Measurements from ENCODE around the gene CDC42EP4. TPM values are rescaled to one million over a fixed set of nuclear protein-coding genes. Genes with fewer than 3 reads are reported as not detected.

The CDC42EP4 gene
- total RNA-seq, 1 experiment from 2014 or later, result 25.8 TPM

DNA sequence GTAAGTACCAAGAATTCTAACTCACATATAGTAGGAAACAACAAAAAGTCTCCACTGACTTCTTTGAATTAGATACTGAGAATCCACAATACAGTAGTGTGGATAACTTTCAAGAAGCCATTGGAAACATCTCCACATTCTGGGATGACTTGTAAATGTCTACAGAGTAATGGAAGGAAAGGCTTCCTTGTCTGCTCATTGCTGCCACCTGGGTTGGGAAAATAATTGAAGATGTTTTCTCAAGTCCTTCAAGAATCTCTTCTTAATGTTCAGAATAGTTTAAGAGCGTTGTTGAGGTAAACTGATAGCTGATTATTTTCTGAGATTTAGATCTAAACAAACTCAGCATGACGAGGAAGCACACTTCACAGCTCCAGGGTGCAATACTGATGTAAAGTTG lies 64.1 kb downstream of the CDC42EP4 start:
- POLR2A ChIA-PET, result no interaction called here
- intact Hi-C loops (cut with micrococcal nuclease; ENCODE audit: unreplicated experiment), result no loop called here

DNA sequence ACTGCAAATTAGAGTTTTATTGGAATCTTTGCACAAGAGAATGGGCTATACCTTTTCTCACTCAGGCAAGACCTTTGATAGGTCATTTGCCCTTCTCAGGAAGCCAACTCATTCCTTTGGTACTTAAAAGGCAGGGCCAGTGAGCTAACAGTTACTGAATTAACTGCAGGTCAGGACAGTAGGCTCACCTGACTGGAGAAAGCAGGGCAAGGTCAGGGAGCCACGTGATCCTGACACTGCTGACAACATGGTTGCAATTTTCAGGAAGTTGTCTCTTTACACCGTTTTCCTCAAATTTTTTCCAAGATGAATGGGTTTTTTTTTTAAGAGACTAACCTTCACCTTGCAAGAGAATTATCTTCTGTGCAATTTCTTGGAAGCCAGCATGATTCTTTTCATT lies 71.2 kb downstream of the CDC42EP4 start:
- H3K27me3 Mint-ChIP-seq (ENCODE audit: insufficient read depth, unreplicated experiment), result no peaks in the 10 kb centered on the region
- H3K36me3 Mint-ChIP-seq (ENCODE audit: insufficient read depth, unreplicated experiment), result peaks cover 43% of the 10 kb centered on the region
- POLR2A ChIA-PET, result no interaction called here
- DNase-seq, result no peak
- no peaks in the 10 kb centered on the region for H3K9me3 ChIP-seq
- intact Hi-C loops (cut with micrococcal nuclease; ENCODE audit: unreplicated experiment), result no loop called here
- peaks cover 1% of the 10 kb centered on the region for H3K36me3 ChIP-seq (ENCODE audit: control insufficient read depth, insufficient read depth, low read length)
- H3K27ac Mint-ChIP-seq (ENCODE audit: unreplicated experiment), result no peak overlapping the region
- no peaks in the 10 kb centered on the region for H3K4me1 Mint-ChIP-seq (ENCODE audit: low read depth, unreplicated experiment)
- no peak overlapping the region for H3K4me3 ChIP-seq (ENCODE audit: low read depth, low read length)
- no peak overlapping the region for H3K4me3 Mint-ChIP-seq (ENCODE audit: unreplicated experiment)
- BruUV-seq (replicated peaks), result no TSS peak
- H3K27me3 ChIP-seq (replicated peaks; ENCODE audit: control insufficient read depth, insufficient read depth, low read length), result no peaks in the 10 kb centered on the region
- no peaks in the 10 kb centered on the region for H3K9me3 Mint-ChIP-seq (ENCODE audit: unreplicated experiment)
- H3K4me1 ChIP-seq, result no peaks in the 10 kb centered on the region
- CTCF ChIA-PET, result no interaction called here
- TF ChIP-seq, protein P1, sequence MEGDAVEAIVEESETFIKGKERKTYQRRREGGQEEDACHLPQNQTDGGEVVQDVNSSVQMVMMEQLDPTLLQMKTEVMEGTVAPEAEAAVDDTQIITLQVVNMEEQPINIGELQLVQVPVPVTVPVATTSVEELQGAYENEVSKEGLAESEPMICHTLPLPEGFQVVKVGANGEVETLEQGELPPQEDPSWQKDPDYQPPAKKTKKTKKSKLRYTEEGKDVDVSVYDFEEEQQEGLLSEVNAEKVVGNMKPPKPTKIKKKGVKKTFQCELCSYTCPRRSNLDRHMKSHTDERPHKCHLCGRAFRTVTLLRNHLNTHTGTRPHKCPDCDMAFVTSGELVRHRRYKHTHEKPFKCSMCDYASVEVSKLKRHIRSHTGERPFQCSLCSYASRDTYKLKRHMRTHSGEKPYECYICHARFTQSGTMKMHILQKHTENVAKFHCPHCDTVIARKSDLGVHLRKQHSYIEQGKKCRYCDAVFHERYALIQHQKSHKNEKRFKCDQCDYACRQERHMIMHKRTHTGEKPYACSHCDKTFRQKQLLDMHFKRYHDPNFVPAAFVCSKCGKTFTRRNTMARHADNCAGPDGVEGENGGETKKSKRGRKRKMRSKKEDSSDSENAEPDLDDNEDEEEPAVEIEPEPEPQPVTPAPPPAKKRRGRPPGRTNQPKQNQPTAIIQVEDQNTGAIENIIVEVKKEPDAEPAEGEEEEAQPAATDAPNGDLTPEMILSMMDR (IDR thresholded peaks at IDR 0.05; ENCODE audit: insufficient read depth in 1 of 2, low read depth in 1 of 2, low read length in 1 of 2, severe bottlenecking in 1 of 2, unreplicated experiment in 1 of 2), result no peak

More for the DNA sequence above, 64.1 kb downstream of the CDC42EP4 start:
- Mint-ChIP-seq H3K27me3 (ENCODE audit: insufficient read depth, unreplicated experiment) (no peaks in the 10 kb centered on the region), H3K4me3 (ENCODE audit: unreplicated experiment) (no peak overlapping the region), H3K36me3 (ENCODE audit: insufficient read depth, unreplicated experiment) (peaks cover 16% of the 10 kb centered on the region), H3K9me3 (ENCODE audit: unreplicated experiment) (no peaks in the 10 kb centered on the region), H3K4me1 (ENCODE audit: low read depth, unreplicated experiment) (no peaks in the 10 kb centered on the region), H3K27ac (ENCODE audit: unreplicated experiment) (no peak overlapping the region)
- BruUV-seq (replicated peaks), result no TSS peak
- no peaks in the 10 kb centered on the region for H3K4me1 ChIP-seq
- DNase-seq, result no peak
- H3K4me3 ChIP-seq (ENCODE audit: low read depth, low read length), result no peak overlapping the region
- CTCF ChIA-PET, result interaction anchor here (0.5 kb wide), 1 partner anchor 520 kb away, joined by 5 read pairs; no protein-coding TSS in a partner anchor
- H3K27me3 ChIP-seq (replicated peaks; ENCODE audit: control insufficient read depth, insufficient read depth, low read length), result no peaks in the 10 kb centered on the region
- TF ChIP-seq, protein P1 (IDR thresholded peaks at IDR 0.05; ENCODE audit: insufficient read depth in 1 of 2, low read depth in 1 of 2, low read length in 1 of 2, severe bottlenecking in 1 of 2, unreplicated experiment in 1 of 2), result peak in 1 of 2 experiments; percentile 4
- no peaks in the 10 kb centered on the region for H3K36me3 ChIP-seq (ENCODE audit: control insufficient read depth, insufficient read depth, low read length)
- H3K9me3 ChIP-seq, result no peaks in the 10 kb centered on the region

DNA sequence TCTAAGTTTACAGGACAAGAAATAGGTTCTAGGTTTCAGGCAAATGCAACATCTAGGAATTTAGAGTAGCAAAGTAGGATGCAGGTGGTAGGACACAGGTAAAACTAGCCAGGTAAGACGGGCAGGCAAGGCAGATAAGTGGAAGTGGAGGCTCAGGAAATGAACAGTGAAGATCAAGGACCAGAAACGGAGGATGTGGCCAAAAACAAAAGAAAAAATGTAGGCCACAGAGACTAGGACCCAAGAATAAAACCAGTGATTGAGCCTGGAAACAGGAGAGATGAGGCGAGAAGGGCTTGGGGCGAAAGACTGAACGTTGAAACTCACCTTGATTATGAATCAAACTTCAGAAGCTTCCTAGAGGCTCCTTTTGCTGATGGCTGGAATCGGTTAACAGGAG lies 74.1 kb downstream of the CDC42EP4 start:
- no peak overlapping the region for H3K27ac Mint-ChIP-seq (ENCODE audit: unreplicated experiment)
- H3K27me3 Mint-ChIP-seq (ENCODE audit: insufficient read depth, unreplicated experiment), result no peaks in the 10 kb centered on the region
- H3K36me3 Mint-ChIP-seq (ENCODE audit: insufficient read depth, unreplicated experiment), result peaks cover 46% of the 10 kb centered on the region
- intact Hi-C loops (cut with micrococcal nuclease; ENCODE audit: unreplicated experiment), result no loop called here
- H3K4me3 Mint-ChIP-seq (ENCODE audit: unreplicated experiment), result no peak overlapping the region
- H3K36me3 ChIP-seq (ENCODE audit: control insufficient read depth, insufficient read depth, low read length), result peaks cover 2% of the 10 kb centered on the region
- CTCF ChIA-PET, result no interaction called here
- H3K4me1 Mint-ChIP-seq (ENCODE audit: low read depth, unreplicated experiment), result no peaks in the 10 kb centered on the region
- H3K9me3 Mint-ChIP-seq (ENCODE audit: unreplicated experiment), result no peaks in the 10 kb centered on the region
- H3K27me3 ChIP-seq (replicated peaks; ENCODE audit: control insufficient read depth, insufficient read depth, low read length), result no peaks in the 10 kb centered on the region
- no peak for DNase-seq
- H3K4me3 ChIP-seq (ENCODE audit: low read depth, low read length), result no peak overlapping the region
- BruUV-seq (replicated peaks), result no TSS peak
- TF ChIP-seq, protein P1 (IDR thresholded peaks at IDR 0.05; ENCODE audit: insufficient read depth in 1 of 2, low read depth in 1 of 2, low read length in 1 of 2, severe bottlenecking in 1 of 2, unreplicated experiment in 1 of 2), result no peak
- POLR2A ChIA-PET, result no interaction called here
- no peaks in the 10 kb centered on the region for H3K9me3 ChIP-seq
- no peaks in the 10 kb centered on the region for H3K4me1 ChIP-seq

Data from Caco-2 (cell line).